Activated T-cell treated with anti-CD3 and anti-CD28 coated beads, Interleukin-2, amount 50 U/mL, for 24 hours (primary cell): ENCODE data around the gene SNRPA.
"Not testable (repeated sequence)": the region's sequence is repeated elsewhere in the genome, so short reads cannot be mapped to it uniquely, and the experiment has no call there.

Experiments
- DNase-seq: peaks from one replicate; pipeline ENCODE4 v3.0.0-alpha.2; 2020
- H3K27ac Mint-ChIP-seq: 2 replicates; pipeline ENCODE4 v1.8.0; 2020; ENCODE audit warnings: mild to moderate bottlenecking, mixed read lengths
- H3K27me3 Mint-ChIP-seq: 2 replicates; pipeline ENCODE4 v1.8.0; 2020; ENCODE audit warnings: mixed read lengths
- H3K36me3 Mint-ChIP-seq: 2 replicates; pipeline ENCODE4 v1.8.0; 2020; ENCODE audit warnings: low read depth, mixed read lengths
- H3K4me1 Mint-ChIP-seq: 2 replicates; pipeline ENCODE4 v1.8.0; 2020; ENCODE audit warnings: low read depth, mixed read lengths
- H3K4me3 Mint-ChIP-seq: 2 replicates; pipeline ENCODE4 v1.8.0; 2020; ENCODE audit warnings: mild to moderate bottlenecking, moderate library complexity, mixed read lengths
- H3K9me3 Mint-ChIP-seq: 2 replicates; pipeline ENCODE4 v1.8.0; 2020; ENCODE audit warnings: mixed read lengths

Gene SNRPA

DNA sequence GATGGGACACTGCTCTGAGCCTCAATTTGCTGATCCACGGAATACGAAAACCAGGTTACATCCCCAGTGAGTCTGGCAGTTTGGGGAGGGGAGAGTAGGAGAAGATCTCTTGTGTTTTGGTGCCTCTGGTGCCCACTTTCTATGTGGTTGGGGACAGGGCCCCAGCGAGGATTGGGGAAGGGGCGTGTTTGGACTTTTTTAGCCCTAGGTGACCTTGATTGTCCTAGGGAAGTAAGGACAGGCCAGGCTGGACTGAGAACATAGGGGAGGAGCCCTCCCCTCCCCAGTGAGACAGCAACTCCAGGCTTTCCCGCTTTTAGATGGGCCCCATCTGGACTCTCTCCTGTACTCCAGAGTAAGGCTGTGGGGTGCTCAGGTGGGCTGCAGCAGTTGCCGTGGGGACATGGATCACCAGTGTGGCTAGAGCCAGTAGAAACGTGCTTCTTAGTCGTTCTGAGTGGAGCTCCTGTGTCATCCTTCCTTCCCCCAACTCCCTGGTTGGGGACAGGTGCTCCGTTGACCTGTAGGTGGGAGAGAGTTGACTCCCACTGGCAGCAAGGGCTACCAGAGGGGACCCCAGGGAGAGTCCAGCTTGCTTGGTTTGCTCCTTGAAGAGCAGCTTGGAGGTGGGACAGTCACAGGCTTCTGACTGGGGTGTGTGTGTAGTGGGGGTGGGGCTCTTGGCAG lies 52.3 kb downstream of the SNRPA start:
- peaks cover 81% of the 10 kb centered on the region for H3K36me3 Mint-ChIP-seq
- H3K9me3 Mint-ChIP-seq = no peaks in the 10 kb centered on the region
- peak overlapping the region; percentile 92 for H3K4me3 Mint-ChIP-seq
- peaks cover 88% of the 10 kb centered on the region for H3K4me1 Mint-ChIP-seq
- peak overlapping the region; percentile 94 for H3K27ac Mint-ChIP-seq
- no peaks in the 10 kb centered on the region for H3K27me3 Mint-ChIP-seq
- no peak for DNase-seq

DNA sequence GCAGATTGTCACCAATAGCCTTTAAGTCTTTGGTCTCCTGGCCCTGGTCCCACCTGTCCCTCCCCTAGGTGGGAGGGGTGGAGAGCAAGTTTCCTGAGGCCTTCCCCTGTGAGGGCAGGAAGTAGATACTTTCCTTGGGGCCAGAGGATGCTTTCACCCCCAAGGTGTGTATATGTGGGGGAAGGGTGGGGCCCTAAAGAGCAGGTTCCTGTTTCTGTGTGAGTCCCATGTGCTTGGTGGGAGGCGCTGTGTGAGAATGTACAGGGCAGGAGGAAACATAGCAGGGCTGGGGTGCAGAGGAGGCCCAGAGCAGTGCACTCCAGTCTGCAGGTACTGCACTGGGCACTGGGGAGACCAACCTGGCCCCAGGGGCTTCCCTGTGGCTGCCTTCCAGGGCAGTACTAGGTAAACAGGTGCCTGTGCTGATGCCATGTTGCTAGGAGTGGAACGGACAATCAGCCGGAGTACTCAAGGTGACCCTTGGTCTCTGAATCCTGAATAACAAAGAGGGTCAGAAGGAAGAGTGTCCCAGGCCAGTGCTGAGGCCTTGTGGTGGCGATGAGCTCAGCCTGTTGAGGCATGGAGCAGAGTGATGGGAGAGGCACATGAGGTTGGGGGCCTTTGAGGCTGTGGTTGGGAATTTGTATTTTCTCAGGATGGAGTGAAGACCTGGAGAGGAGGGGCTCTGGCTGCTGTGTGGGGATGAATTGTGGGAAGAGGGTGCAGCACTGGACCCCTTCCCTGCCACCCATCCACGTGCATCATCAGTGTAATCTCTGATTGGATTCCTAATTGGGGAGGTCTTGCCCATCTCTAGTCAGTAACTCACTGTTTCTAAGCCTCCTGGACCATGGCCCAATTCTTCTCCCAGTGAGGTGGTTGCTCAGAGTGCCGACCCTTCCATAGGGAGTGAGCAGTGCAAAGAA lies 53.1 kb downstream of the SNRPA start:
- peak overlapping the region; percentile 92 for H3K4me3 Mint-ChIP-seq

DNA sequence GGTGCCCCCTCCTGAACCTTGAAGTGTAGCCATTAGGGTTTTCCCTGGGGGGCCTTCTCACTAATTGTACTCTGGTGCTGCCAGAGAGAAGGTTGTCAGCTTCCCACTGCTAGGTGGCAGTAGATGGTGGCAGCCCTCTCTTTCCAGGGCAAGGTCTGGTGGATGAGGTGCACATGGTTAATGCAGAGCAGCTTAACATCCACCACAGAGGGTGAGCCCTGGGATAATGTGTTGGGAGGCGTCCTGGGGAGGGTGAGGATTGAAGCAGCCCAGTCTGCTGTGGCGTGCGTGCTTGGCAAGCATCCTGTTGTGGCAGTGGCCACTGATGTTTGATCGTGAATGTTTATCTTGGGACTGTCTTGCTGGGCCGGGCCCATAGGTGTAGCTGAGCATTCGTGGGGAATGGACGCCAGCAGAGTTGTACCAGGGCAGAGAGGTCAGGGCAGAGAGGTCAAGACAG lies 53.8 kb downstream of the SNRPA start:
- Mint-ChIP-seq H3K4me1 (peaks cover 93% of the 10 kb centered on the region), H3K4me3 (peak overlapping the region; percentile 92), H3K27ac (peak overlapping the region; percentile 94), H3K9me3 (no peaks in the 10 kb centered on the region), H3K36me3 (peaks cover 91% of the 10 kb centered on the region), H3K27me3 (no peaks in the 10 kb centered on the region)
- no peak for DNase-seq

More for the DNA sequence above, 53.1 kb downstream of the SNRPA start:
- H3K27ac Mint-ChIP-seq = peak overlapping the region; percentile 94
- H3K4me1 Mint-ChIP-seq = peaks cover 88% of the 10 kb centered on the region
- peaks cover 85% of the 10 kb centered on the region for H3K36me3 Mint-ChIP-seq
- H3K9me3 Mint-ChIP-seq = no peaks in the 10 kb centered on the region
- peak; percentile 64 for DNase-seq
- no peaks in the 10 kb centered on the region for H3K27me3 Mint-ChIP-seq

DNA sequence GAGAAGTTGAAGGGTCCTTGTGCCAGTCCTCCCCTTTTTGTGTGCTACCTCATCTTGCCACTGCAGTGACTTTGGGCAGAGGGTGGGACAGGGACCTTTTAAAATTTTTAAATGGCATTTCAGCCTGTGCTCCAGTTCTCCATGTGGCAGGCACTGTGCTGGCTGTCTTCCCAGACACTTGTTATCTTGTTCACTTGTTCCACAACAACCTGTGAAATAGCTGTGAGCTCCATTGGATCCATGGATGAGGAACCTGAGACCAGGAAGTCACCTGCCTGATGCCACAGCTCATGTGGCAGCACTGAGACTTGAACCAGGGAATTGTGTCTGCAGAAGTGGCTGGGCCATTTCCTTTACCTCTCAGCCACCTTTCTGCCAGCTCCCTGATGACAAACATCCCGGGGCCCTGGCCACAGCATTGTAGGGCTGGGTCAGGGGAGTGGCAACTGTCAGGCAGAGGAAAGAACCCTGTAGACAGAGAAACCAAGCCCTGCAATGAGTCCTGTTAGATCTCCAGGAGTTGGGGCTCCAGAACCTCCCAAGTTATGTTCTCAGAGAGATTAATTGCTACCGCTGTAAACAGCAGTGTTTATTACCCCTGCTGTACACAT lies 54.4 kb downstream of the SNRPA start:
- H3K27ac Mint-ChIP-seq = peak overlapping the region; percentile 94
- peaks cover 90% of the 10 kb centered on the region for H3K36me3 Mint-ChIP-seq
- H3K9me3 Mint-ChIP-seq = no peaks in the 10 kb centered on the region
- DNase-seq = peak; percentile 46
- H3K4me3 Mint-ChIP-seq = peak overlapping the region; percentile 92
- H3K27me3 Mint-ChIP-seq = no peaks in the 10 kb centered on the region
- peaks cover 92% of the 10 kb centered on the region for H3K4me1 Mint-ChIP-seq

DNA sequence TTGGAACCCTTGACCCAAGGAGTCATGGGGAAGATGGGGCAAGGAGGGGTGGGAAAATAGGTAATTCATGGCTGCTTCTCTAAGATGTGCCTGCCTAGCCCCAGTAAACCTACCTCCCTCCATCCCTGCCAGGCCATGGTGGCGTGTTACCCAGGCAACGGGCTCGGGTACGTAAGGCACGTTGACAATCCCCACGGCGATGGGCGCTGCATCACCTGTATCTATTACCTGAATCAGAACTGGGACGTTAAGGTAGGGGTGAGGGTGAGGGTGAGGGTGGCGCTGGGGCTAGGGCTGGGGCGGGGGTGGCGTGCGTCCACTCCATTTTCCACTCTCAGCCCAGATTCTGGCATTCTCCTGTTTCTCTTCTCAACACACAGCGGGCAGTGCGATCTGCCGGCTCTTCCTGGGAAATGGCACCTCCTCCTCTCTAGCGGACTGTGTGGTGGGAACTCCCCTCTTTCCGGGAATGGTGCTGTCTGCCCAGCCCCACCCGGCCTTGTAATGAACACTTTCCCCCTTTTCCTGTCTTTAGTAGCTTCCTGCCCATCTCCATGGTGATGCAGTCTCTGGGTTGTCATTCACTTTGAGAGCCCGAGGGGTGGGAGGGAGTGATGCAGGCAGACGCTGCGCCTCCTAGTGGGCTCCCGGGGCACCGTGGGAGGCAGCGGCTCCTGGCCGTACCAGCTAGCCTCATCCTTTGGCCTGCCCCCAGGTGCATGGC lies 55.6 kb downstream of the SNRPA start:
- no peaks in the 10 kb centered on the region for H3K9me3 Mint-ChIP-seq
- peaks cover 84% of the 10 kb centered on the region for H3K36me3 Mint-ChIP-seq
- H3K4me3 Mint-ChIP-seq = peak overlapping the region; percentile 66
- peak overlapping the region; percentile 94 for H3K27ac Mint-ChIP-seq
- peak; percentile 83 for DNase-seq
- no peaks in the 10 kb centered on the region for H3K27me3 Mint-ChIP-seq
- H3K4me1 Mint-ChIP-seq = peaks cover 93% of the 10 kb centered on the region

DNA sequence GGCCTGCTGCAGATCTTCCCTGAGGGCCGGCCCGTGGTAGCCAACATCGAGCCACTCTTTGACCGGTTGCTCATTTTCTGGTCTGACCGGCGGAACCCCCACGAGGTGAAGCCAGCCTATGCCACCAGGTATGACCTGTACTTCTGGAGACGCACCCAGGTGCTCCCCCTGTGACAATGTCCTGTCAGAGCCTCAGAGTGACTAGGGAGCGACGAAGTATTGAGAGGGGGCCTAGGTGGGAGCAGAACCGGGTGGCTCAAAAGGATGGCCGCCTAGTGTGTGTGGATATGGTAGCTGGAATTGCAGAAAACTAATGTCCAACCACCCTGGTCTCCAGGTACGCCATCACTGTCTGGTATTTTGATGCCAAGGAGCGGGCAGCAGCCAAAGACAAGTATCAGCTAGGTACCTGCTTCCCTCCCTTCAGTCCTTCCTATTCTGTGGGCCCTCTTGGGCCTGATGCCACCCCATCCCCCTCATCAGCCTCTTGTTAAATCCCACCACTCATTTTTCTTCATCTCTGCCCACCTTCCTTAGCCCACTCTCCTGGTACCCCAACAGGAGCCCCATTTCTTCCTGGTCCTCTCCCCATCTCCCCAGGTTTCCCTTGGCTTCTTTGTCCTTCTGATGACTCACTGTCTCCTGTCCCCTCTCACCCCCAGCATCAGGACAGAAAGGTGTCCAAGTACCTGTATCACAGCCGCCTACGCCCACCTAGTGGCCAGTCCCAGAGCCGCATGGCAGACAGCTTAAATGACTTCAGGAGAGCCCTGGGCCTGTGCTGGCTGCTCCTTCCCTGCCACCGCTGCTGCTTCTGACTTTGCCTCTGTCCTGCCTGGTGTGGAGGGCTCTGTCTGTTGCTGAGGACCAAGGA lies 56.4 kb downstream of the SNRPA start:
- Mint-ChIP-seq H3K4me1 (peaks cover 93% of the 10 kb centered on the region), H3K27me3 (peaks cover 2% of the 10 kb centered on the region), H3K36me3 (peaks cover 76% of the 10 kb centered on the region), H3K27ac (peak overlapping the region; percentile 94), H3K9me3 (no peaks in the 10 kb centered on the region), H3K4me3 (peak overlapping the region; percentile 66)
- no peak for DNase-seq

DNA sequence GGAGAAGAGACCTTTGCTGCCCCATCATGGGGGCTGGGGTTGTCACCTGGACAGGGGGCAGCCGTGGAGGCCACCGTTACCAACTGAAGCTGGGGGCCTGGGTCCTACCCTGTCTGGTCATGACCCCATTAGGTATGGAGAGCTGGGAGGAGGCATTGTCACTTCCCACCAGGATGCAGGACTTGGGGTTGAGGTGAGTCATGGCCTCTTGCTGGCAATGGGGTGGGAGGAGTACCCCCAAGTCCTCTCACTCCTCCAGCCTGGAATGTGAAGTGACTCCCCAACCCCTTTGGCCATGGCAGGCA lies 57.0 kb downstream of the SNRPA start:
- no peak for DNase-seq
- Mint-ChIP-seq H3K9me3 (no peaks in the 10 kb centered on the region), H3K27me3 (peaks cover 3% of the 10 kb centered on the region), H3K4me3 (no peak overlapping the region), H3K36me3 (peaks cover 70% of the 10 kb centered on the region), H3K27ac (peak overlapping the region; percentile 94), H3K4me1 (peaks cover 90% of the 10 kb centered on the region)

DNA sequence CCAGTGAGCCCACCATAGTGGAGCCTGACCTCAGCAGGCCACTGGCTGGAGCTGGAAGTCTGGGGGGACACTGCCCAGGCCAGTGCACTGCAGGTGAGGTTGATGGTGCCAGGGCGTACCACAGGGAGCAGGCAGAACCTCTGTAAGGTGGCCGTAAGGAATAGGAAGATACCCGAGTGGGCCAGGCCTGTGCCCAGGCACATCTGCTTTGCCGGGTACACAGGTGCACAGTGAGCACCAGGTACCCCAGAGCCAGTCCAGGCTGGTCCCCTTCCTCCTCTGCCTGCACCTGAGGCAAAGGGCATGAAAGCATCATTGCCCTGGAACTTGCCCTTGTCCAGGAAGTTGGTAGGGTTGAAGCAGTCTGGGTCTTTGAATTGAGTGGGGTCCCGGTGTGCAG lies 57.5 kb downstream of the SNRPA start:
- no peak overlapping the region for H3K4me3 Mint-ChIP-seq
- H3K4me1 Mint-ChIP-seq = peaks cover 86% of the 10 kb centered on the region
- peaks cover 3% of the 10 kb centered on the region for H3K27me3 Mint-ChIP-seq
- H3K9me3 Mint-ChIP-seq = no peaks in the 10 kb centered on the region
- H3K36me3 Mint-ChIP-seq = peaks cover 65% of the 10 kb centered on the region
- DNase-seq = no peak
- peak overlapping the region; percentile 94 for H3K27ac Mint-ChIP-seq

DNA sequence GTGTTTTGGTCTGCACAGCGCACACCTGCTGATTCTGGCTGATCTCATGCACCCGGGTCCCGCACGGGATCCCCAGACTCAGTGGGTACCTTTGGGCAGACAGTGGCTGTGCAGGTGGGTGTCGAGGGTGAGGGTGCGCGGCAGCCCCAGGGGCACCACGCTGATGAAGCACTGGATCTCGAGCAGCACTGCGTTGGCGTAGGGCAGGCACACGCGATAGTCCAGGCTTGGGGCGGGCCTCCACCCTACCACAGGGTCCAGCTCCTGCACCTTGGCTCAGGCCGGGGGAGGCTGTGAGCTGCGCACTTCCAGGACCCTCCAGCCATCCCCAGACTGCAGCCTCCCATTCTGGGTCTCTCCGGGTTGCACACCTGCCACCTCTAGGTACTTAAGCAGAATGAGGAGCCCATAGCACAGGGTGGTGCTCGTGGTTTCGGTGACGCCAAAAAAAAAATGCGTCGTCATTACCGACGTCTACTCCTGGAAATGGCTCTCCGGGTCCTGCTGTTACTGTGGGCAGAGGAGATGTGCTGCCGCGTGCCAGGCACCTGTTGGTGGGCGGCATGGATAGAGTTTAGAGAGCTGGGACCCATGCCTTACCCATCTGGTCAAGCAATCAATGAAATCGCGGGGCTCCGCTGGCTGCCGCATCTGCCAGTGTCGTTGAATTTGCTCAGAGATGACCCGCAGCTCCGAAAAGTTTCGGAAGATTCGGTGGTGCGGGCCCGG lies 58.5 kb downstream of the SNRPA start:
- no peak overlapping the region for H3K4me3 Mint-ChIP-seq
- H3K9me3 Mint-ChIP-seq = no peaks in the 10 kb centered on the region
- H3K4me1 Mint-ChIP-seq = peaks cover 75% of the 10 kb centered on the region
- peaks cover 3% of the 10 kb centered on the region for H3K27me3 Mint-ChIP-seq
- H3K36me3 Mint-ChIP-seq = peaks cover 55% of the 10 kb centered on the region
- peak overlapping the region; percentile 26 for H3K27ac Mint-ChIP-seq
- no peak for DNase-seq

DNA sequence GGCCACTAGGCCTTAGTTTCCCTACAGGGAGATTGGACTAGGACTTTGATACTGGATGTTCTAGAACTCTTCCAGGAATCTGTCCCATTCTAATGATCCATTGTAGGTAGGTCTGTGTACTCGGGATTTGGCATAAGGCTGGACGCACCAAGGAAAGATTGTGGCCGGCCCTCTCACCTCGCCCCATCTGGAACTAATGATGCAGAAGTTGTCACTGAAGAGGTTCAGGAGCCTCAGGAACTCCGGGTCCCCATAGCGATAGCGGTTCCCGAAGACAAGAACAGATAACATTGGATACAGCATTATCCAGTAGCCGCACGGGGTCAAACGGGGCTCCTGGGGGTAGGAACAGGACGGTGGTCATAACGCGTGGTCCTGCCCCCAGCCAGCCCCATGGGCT lies 59.2 kb downstream of the SNRPA start:
- no peak for DNase-seq
- H3K4me3 Mint-ChIP-seq = peak overlapping the region; percentile 81
- peaks cover 49% of the 10 kb centered on the region for H3K36me3 Mint-ChIP-seq
- peak overlapping the region; percentile 26 for H3K27ac Mint-ChIP-seq
- H3K27me3 Mint-ChIP-seq = peaks cover 3% of the 10 kb centered on the region
- peaks cover 69% of the 10 kb centered on the region for H3K4me1 Mint-ChIP-seq
- no peaks in the 10 kb centered on the region for H3K9me3 Mint-ChIP-seq

DNA sequence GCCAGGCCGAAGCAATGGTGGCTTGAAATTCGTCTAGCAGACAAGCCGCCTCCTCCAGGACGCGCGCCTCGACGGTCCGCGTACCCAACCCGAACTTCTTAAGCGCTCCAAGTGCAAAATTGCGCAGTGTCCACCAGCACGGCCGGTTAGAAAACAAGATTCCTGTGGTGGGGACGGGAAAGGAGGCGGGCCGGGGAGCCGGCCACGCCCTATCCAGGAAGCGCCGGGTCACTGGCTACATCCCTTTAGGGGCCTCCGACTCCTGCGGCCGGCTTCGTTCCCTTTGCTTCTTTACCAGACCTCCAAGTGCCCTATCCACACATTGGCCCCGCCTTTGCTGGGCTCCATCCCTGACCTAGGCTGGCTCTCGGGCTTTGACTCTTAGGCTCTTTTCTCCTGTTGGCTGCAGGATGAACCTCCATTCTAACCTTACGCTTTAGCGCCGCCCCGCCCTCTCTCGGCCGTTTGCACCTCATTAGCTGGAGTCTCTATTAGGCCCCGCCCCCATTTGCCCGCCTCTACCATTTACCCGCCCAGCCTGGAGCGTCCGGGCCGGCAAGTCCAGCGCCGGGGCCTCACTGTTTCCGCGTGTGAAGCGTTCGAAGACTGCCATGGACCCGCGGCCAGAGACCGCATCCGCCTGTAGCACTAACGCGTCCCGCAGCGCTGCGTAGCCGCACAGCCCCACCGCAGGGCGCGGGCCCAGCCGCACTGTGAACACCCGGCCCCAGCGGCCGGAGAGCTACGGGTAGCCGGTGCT lies 59.8 kb downstream of the SNRPA start:
- Mint-ChIP-seq H3K4me3 (peak overlapping the region; percentile 81), H3K27ac (peak overlapping the region; percentile 54), H3K4me1 (peaks cover 62% of the 10 kb centered on the region), H3K36me3 (peaks cover 42% of the 10 kb centered on the region)
- DNase-seq = peak; percentile 80
- H3K27me3 Mint-ChIP-seq, H3K9me3 Mint-ChIP-seq: not testable (repeated sequence)

DNA sequence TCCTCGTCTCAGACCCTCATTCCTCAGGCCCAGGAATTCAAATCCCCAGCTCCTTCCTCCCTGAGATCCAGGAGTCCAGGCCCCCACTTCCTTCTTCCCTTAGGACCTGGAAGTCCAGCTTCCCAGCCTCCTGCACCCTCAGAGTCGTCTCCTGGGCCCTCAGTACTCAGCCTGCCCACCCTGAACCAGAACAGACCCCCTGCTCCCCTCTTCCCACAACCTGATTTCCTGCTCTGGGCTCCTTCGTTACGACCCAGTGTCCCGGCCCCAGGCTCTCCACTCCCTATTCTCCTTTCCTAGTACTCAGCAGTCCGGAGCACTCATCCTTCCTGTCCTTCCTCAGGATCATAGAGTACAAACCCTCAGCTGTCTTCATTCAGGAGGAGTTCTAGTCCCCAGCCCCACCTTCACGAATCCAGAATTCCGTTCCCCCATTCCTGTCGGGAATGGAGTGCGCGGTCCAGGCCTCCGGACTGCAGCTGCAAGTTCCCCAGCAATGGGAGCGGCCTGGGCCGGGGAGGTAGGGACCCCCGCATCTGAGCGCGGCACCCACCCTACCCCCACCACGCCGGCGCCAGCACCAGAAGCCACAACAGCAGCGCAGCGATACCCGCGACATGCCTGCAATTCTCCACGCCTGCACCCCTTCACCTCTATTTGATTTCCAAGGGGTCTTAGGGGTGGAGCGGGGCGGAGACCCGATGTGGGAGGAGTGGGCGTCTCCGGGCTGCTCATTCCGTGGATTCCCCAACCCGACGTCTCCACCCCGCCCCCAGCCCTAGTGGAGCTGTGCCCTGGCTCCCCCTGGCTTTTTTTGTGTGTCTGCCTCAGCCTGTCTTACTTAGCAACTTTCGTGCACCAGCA lies 60.7 kb downstream of the SNRPA start:
- H3K9me3 Mint-ChIP-seq = no peaks in the 10 kb centered on the region
- peak overlapping the region; percentile 63 for H3K27ac Mint-ChIP-seq
- peak; percentile 52 for DNase-seq
- peaks cover 3% of the 10 kb centered on the region for H3K27me3 Mint-ChIP-seq
- peaks cover 40% of the 10 kb centered on the region for H3K36me3 Mint-ChIP-seq
- peaks cover 53% of the 10 kb centered on the region for H3K4me1 Mint-ChIP-seq
- peak overlapping the region; percentile 81 for H3K4me3 Mint-ChIP-seq
